K562 (cell line): ENCODE results near the gene MC1R. TPM values are rescaled to one million over a fixed set of nuclear protein-coding genes. Genes with fewer than 3 reads are reported as not detected.

ENCODE experiments used
- ARID1B ChIP-seq: fragments of 450-650 bp; IDR thresholded peaks from 2 replicates; pipeline ENCODE4 v1.6.1; 2016; ENCODE audit warnings: antibody characterized with exemption, mild to moderate bottlenecking, inconsistent platforms
- BHLHE40 ChIP-seq: IDR thresholded peaks from 2 replicates; pipeline ENCODE4 v1.6.1; 2011; ENCODE audit warnings: low read length, improper control_type of control experiment
- CAMTA2 ChIP-seq: fragments of 250-450 bp; sonication (Bioruptor Pico); conservative IDR thresholded peaks from 2 replicates; pipeline ENCODE4 v1.5.1; 2022
- CBFA2T2 ChIP-seq: fragments of 450-650 bp; conservative IDR thresholded peaks from 2 replicates; pipeline ENCODE4 v1.6.1; 2017; ENCODE audit warnings: mild to moderate bottlenecking
- ELF1 ChIP-seq: fragments of 200-800 bp; sonication (Bioruptor generic); IDR thresholded peaks from 2 replicates; pipeline ENCODE4 v1.6.1; 2016; ENCODE audit warnings: missing genetic modification characterization, missing compliant biosample characterization
- ETV1 ChIP-seq: fragments of 450-650 bp; conservative IDR thresholded peaks from 2 replicates; pipeline ENCODE4 v1.6.1; 2016; ENCODE audit warnings: missing genetic modification characterization, control low read depth, low read depth, missing compliant biosample characterization
- HMGXB4 ChIP-seq: sonication (generic); formaldehyde crosslinking; IDR thresholded peaks from 2 replicates; pipeline ENCODE4 v1.8.1; 2023; ENCODE audit warnings: mild to moderate bottlenecking, missing genetic modification reagents
- HOMEZ ChIP-seq: fragments of 250-450 bp; sonication (Bioruptor Pico); IDR thresholded peaks from 2 replicates; pipeline ENCODE4 v1.4.0; 2020; ENCODE audit warnings: mild to moderate bottlenecking, moderate library complexity
- KDM2B ChIP-seq: fragments of 250-450 bp; sonication (Bioruptor Pico); IDR thresholded peaks from 2 replicates; pipeline ENCODE4 v1.8.0; 2021; ENCODE audit warnings: mild to moderate bottlenecking, moderate library complexity
- MAX ChIP-seq: sonication (generic); formaldehyde crosslinking; IDR thresholded peaks from 2 replicates; pipeline ENCODE4 v1.9.0; 2022; ENCODE audit warnings: mild to moderate bottlenecking, missing genetic modification reagents
- MTA3 ChIP-seq: fragments of 450-650 bp; formaldehyde crosslinking; IDR thresholded peaks from 2 replicates; pipeline ENCODE4 v1.6.1; 2017; ENCODE audit warnings: mild to moderate bottlenecking, borderline replicate concordance
- NRF1 ChIP-seq, 2 experiments: fragments of 450-650 bp; IDR thresholded peaks in 1 of 2; conservative IDR thresholded peaks in 1 of 2; 2 replicates each; pipeline ENCODE4 v1.6.1; 2014; ENCODE audit warnings: mild to moderate bottlenecking in 2 of 2
- PATZ1 ChIP-seq: fragments of 250-450 bp; sonication (Bioruptor Pico); IDR thresholded peaks from 2 replicates; pipeline ENCODE4 v1.5.0; 2020; ENCODE audit warnings: mild to moderate bottlenecking, borderline replicate concordance
- PURB ChIP-seq: sonication (generic); formaldehyde crosslinking; IDR thresholded peaks from 2 replicates; pipeline ENCODE4 v1.9.0; 2021; ENCODE audit warnings: low read depth, mild to moderate bottlenecking, missing genetic modification reagents
- RBM17 ChIP-seq: fragments of 200-400 bp; formaldehyde crosslinking; IDR thresholded peaks from 2 replicates; pipeline ENCODE4 v1.6.1; 2017; ENCODE audit warnings: low read depth, mild to moderate bottlenecking, low read length, borderline replicate concordance
- RUNX1 ChIP-seq: sonication (generic); IDR thresholded peaks from 2 replicates; pipeline ENCODE4 v1.6.1; 2016; ENCODE audit warnings: antibody characterized with exemption, low read depth
- XRCC3 ChIP-seq: fragments of 450-650 bp; IDR thresholded peaks from 2 replicates; pipeline ENCODE4 v1.6.1; 2017; ENCODE audit warnings: mild to moderate bottlenecking, moderate library complexity
- ZBTB17 ChIP-seq: fragments of 450-650 bp; formaldehyde crosslinking; IDR thresholded peaks from 2 replicates; pipeline ENCODE4 v1.4.0; 2020; ENCODE audit warnings: mild to moderate bottlenecking
- ZFP36 ChIP-seq: fragments of 150-350 bp; IDR thresholded peaks from 2 replicates; pipeline ENCODE4 v1.6.1; 2018; ENCODE audit warnings: low read length, low read depth; ENCODE audit not compliant: partially characterized antibody
- ZNF146 ChIP-seq: IDR thresholded peaks from one replicate; pipeline ENCODE4 v1.6.1; 2018; ENCODE audit warnings: missing compliant biosample characterization; ENCODE audit not compliant: unreplicated experiment
- ZNF263 ChIP-seq: sonication (generic); formaldehyde crosslinking; IDR thresholded peaks from 2 replicates; pipeline ENCODE4 v1.8.0; 2022; ENCODE audit warnings: mild to moderate bottlenecking, missing genetic modification reagents, borderline replicate concordance
- ZNF3 ChIP-seq: fragments of 250-450 bp; sonication (Bioruptor Pico); IDR thresholded peaks from 2 replicates; pipeline ENCODE4 v1.5.0; 2021; ENCODE audit warnings: mild to moderate bottlenecking, moderate library complexity
- ZNF764 ChIP-seq: fragments of 250-450 bp; sonication (Bioruptor Pico); IDR thresholded peaks from 2 replicates; pipeline ENCODE4 v1.4.0; 2020; ENCODE audit warnings: low read depth, mild to moderate bottlenecking, moderate library complexity
- ZNF77 ChIP-seq: fragments of 250-450 bp; sonication (Bioruptor Pico); IDR thresholded peaks from 2 replicates; pipeline ENCODE4 v1.5.0; 2020
- polyA plus RNA-seq, 8 experiments: library from polyadenylated mRNA; depleted of rRNA in 4 of 8; stranded (reverse) in 5 of 8; unstranded in 3 of 8; fragments of >200 nt; fragmentation: Nextera tagmentation in 2 of 8; fragmentation: Illumina TruSeq in 1 of 8; extraction: Ambion mirVana in 2 of 8; extraction: Trizol in 1 of 8; gene quantifications; 2 replicates each; pipeline versions ENCODE4 v1.2.1 to v1.2.3, GENCODE V29; 2011 to 2014; ENCODE audit warnings: inconsistent platforms in 1 of 8, missing spikeins in 1 of 8
- total RNA-seq, 7 experiments: library from RNA; depleted of rRNA in 6 of 7; stranded (reverse); fragments of >200 nt in 6 of 7; fragmentation: Illumina TruSeq in 2 of 7; extraction: Trizol in 2 of 7; gene quantifications; 2 replicates each; pipeline versions ENCODE4 v1.2.1 to v1.2.3, GENCODE V29; 2011 to 2021; ENCODE audit warnings: low replicate concordance in 1 of 7

MC1R gene
- total and polyA plus RNA-seq, 9 of the 15 experiments (the other 6 are each of a cell fraction or from before 2014, with no cell fraction given): 0.14 to 5.3 (median 2.5) TPM; not detected in 1

- TF ChIP-seq CAMTA2 (CRISPR knock-in tag): no peak
- peak; percentile 88 for TF ChIP-seq MAX (CRISPR knock-in tag)
- TF ChIP-seq XRCC3: no peak
- TF ChIP-seq ZNF263 (CRISPR knock-in tag): peak; percentile 62; the same call in 1 of the 2 replicates
- no peak for TF ChIP-seq HOMEZ
- TF ChIP-seq ZNF3 (CRISPR knock-in tag): no peak
- no peak for TF ChIP-seq ZFP36
- TF ChIP-seq PURB (CRISPR knock-in tag): no peak
- no peak for TF ChIP-seq ARID1B
- TF ChIP-seq ZBTB17 (CRISPR knock-in tag): no peak; the same call in 1 of the 2 replicates
- no peak for TF ChIP-seq ZNF146 (CRISPR knock-in tag)
- no peak for TF ChIP-seq CBFA2T2
- TF ChIP-seq ZNF764 (CRISPR knock-in tag): no peak
- peak; percentile 50; the same call in 1 of the 2 replicates for TF ChIP-seq ELF1 (tag)
- no peak for TF ChIP-seq PATZ1 (CRISPR knock-in tag)
- TF ChIP-seq RBM17: no peak
- TF ChIP-seq ZNF77: no peak
- no peak for TF ChIP-seq ETV1 (tag)
- TF ChIP-seq KDM2B (CRISPR knock-in tag): 0 out of 2 replicates have a peak, but pooled peaks have one; percentile 75
- no peak for TF ChIP-seq RUNX1
- TF ChIP-seq HMGXB4 (CRISPR knock-in tag): no peak
- TF ChIP-seq MTA3: no peak
- TF ChIP-seq BHLHE40: no peak
- TF ChIP-seq NRF1 (conservative IDR thresholded peaks at IDR 0.05 in 1 of 2, IDR thresholded peaks at IDR 0.05 in 1 of 2): peak; percentile 92 to 93
Measured at GRCh38 chr16:89873109-89873971, 45.3 kb upstream of the MC1R start, which contains the start of gene TCF25 (continued).
